ENCODE data around the gene AZIN2. TPM values are rescaled to one million over a fixed set of nuclear protein-coding genes. Genes with fewer than 3 reads are reported as not detected.

Gene AZIN2
- total and polyA plus RNA-seq, 9 of the 15 experiments (the other 6 are each of a cell fraction or from before 2014, with no cell fraction given) = 0.06 to 0.91 (median 0.42) TPM; not detected in 2

GRCh38 chr1:33146003-33146402 lies 65.0 kb downstream of the AZIN2 start (continued):
- TF ChIP-seq ZBTB33 (CRISPR knock-in tag; IDR thresholded peaks at IDR 0.05) = no peak

GRCh38 chr1:33147275-33147996 lies 66.5 kb downstream of the AZIN2 start:
- no peak overlapping the region for H3K27ac ChIP-seq (ENCODE audit: extremely low read depth, low read depth, low read length)
- no peak overlapping the region; a peak in 1 of 4 replicates for H3K9ac ChIP-seq (ENCODE audit: insufficient read depth in 1 of 2, low read depth in 2 of 2, low read length in 2 of 2)
- ChIA-PET CTCF (ENCODE audit: low intra/inter-chr PET ratio) (interaction anchor here (1.8 kb wide), 1 partner anchor 52 kb away, joined by 4 read pairs; no protein-coding TSS in a partner anchor), POLR2A (interaction anchor here (0.6 to 0.7 kb wide), 2 partner anchors 14 to 423 kb away, joined by 3 read pairs; no protein-coding TSS in a partner anchor)
- H2AFZ ChIP-seq (ENCODE audit: low read depth, low read length) = no peak overlapping the region
- in situ Hi-C loops (cut with MboI) (no loop called here), intact Hi-C loops (cut with micrococcal nuclease) (no loop called here)
- no peak for FAIRE-seq
- H3K4me3 ChIP-seq = no peak overlapping the region
- H4K20me1 ChIP-seq (replicated peaks; ENCODE audit: control insufficient read depth, insufficient read depth, low read length) = no peaks in the 10 kb centered on the region
- no peaks in the 10 kb centered on the region for H3K36me3 ChIP-seq (ENCODE audit: control insufficient read depth, insufficient read depth, low read length)
- H3K9me3 ChIP-seq (replicated peaks; ENCODE audit: control insufficient read depth, insufficient read depth, low read depth, low read length) = no peaks in the 10 kb centered on the region
- H3K4me1 ChIP-seq (replicated peaks in 1 of 2; ENCODE audit: control insufficient read depth in 2 of 2, insufficient read depth in 2 of 2, low read length in 2 of 2) = peaks cover 5 to 14% of the 10 kb centered on the region in 2 experiments
- no TSS peak for BruUV-seq (replicated peaks)
- whole genome bisulfite sequencing (ENCODE audit: insufficient coverage, low coverage, missing lambda C conversion rate) = 41% methylated on average over 30 of the region's 30 CpGs
- DNase-seq (ENCODE audit: extremely low read depth in 1 of 4, low spot score in 3 of 4) = no peak
- no peak overlapping the region for H3K4me2 ChIP-seq (ENCODE audit: insufficient read depth, low read length)
- H3K27me3 ChIP-seq (ENCODE audit: control insufficient read depth in 2 of 2, insufficient read depth in 2 of 2, low read length in 2 of 2) = peaks cover 6 to 18% of the 10 kb centered on the region in 2 experiments; a peak in 4 of 5 replicates
- no peaks in the 10 kb centered on the region for H3K79me2 ChIP-seq (ENCODE audit: control insufficient read depth, insufficient read depth, low read length)
- no peaks in the 10 kb centered on the region for H3K9me1 ChIP-seq (ENCODE audit: control insufficient read depth, insufficient read depth, low read length)
- no peak; the same call in 2 of the 3 replicates for ATAC-seq
- TF ChIP-seq CREBBP (IDR thresholded peaks at IDR 0.05; ENCODE audit: low read depth, low read length) = no peak
- TF ChIP-seq DEAF1 (CRISPR knock-in tag; IDR thresholded peaks at IDR 0.05) = no peak
- TF ChIP-seq PRPF4 (IDR thresholded peaks at IDR 0.05; ENCODE audit: insufficient read depth, low read depth, low read length, poor library complexity, severe bottlenecking) = no peak
- no peak for TF ChIP-seq CXXC5 (CRISPR knock-in tag; IDR thresholded peaks at IDR 0.05)
- no peak for TF ChIP-seq CREB3L1 (IDR thresholded peaks at IDR 0.05; ENCODE audit: borderline replicate concordance, low read depth)
- TF ChIP-seq MECOM (CRISPR knock-in tag; IDR thresholded peaks at IDR 0.05) = no peak
- TF ChIP-seq BCOR (IDR thresholded peaks at IDR 0.05) = peak; percentile 81
- TF ChIP-seq ZNF551 (CRISPR knock-in tag; IDR thresholded peaks at IDR 0.05) = no peak
- TF ChIP-seq E4F1 (CRISPR knock-in tag; IDR thresholded peaks at IDR 0.05; ENCODE audit: borderline replicate concordance) = no peak
- no peak for TF ChIP-seq BRF1 (IDR thresholded peaks at IDR 0.05; ENCODE audit: borderline replicate concordance, extremely low read depth, insufficient read length)
- TF ChIP-seq RBM25 (IDR thresholded peaks at IDR 0.05; ENCODE audit: low read depth, low read length, severe bottlenecking) = peak; percentile 33

Measured in K562 (cell line).